Activated naive CD8-positive, alpha-beta T cell treated with anti-CD3 and anti-CD28 coated beads, Interleukin-2, amount 10 ng/mL, durations not matched to agents 7 days and 5 days (primary cell): Measurements from ENCODE around the gene TOM1L1. TPM values are rescaled to one million over a fixed set of nuclear protein-coding genes. Genes with fewer than 3 reads are reported as not detected.

Source experiments
- ATAC-seq: fragments of 150-1000 bp; cut with Tn5 transposase; one replicate; pipeline ENCODE4 v1.10.0; 2021; ENCODE audit warnings: low read depth, moderate library complexity
- POLR2A ChIA-PET: fragments of 350-600 bp; sonication (Branson Sonifier 250); formaldehyde crosslinking; loops from one replicate; lab custom pipeline; 2021; ENCODE audit warnings: antibody characterized with exemption; lab: Charles Lee
- DNase-seq: peaks from one replicate; pipeline ENCODE4 v3.0.0; 2021
- H3K27ac Mint-ChIP-seq: one replicate; pipeline ENCODE4 v1.8.0; 2022; ENCODE audit warnings: mild to moderate bottlenecking, mixed read lengths
- H3K27me3 Mint-ChIP-seq: one replicate; pipeline ENCODE4 v1.8.0; 2022; ENCODE audit warnings: mild to moderate bottlenecking, moderate library complexity, mixed read lengths
- H3K36me3 Mint-ChIP-seq: one replicate; pipeline ENCODE4 v1.8.0; 2021; ENCODE audit warnings: mild to moderate bottlenecking, mixed read lengths
- H3K4me1 Mint-ChIP-seq: one replicate; pipeline ENCODE4 v1.8.0; 2021; ENCODE audit warnings: mixed read lengths
- H3K4me3 Mint-ChIP-seq: one replicate; pipeline ENCODE4 v1.8.0; 2022; ENCODE audit warnings: mild to moderate bottlenecking, moderate library complexity, mixed read lengths
- H3K9me3 Mint-ChIP-seq: one replicate; pipeline ENCODE4 v1.8.0; 2021; ENCODE audit warnings: mixed read lengths
- total RNA-seq, 2 experiments: library from RNA; stranded (reverse); gene quantifications; one replicate each; pipeline ENCODE4 v1.2.3, GENCODE V29; 2021

The TOM1L1 gene
- total RNA-seq, 2 experiments from 2014 or later, result not detected

GRCh38 chr17:54944796-54945195 lies 44.1 kb downstream of the TOM1L1 start:
- DNase-seq (no peak), ATAC-seq (no peak)
- Mint-ChIP-seq H3K4me1 (peaks cover 20% of the 10 kb centered on the region), H3K36me3 (no peaks in the 10 kb centered on the region), H3K4me3 (no peak overlapping the region), H3K9me3 (no peaks in the 10 kb centered on the region), H3K27me3 (peaks cover 7% of the 10 kb centered on the region), H3K27ac (no peak overlapping the region)
- POLR2A ChIA-PET, result no interaction called here

GRCh38 chr17:54945231-54945630 lies 44.6 kb downstream of the TOM1L1 start:
- POLR2A ChIA-PET, result no interaction called here
- ATAC-seq, result no peak
- no peak overlapping the region for H3K27ac Mint-ChIP-seq
- H3K4me1 Mint-ChIP-seq, result peaks cover 20% of the 10 kb centered on the region
- no peak for DNase-seq
- no peaks in the 10 kb centered on the region for H3K9me3 Mint-ChIP-seq
- H3K36me3 Mint-ChIP-seq, result no peaks in the 10 kb centered on the region
- peaks cover 7% of the 10 kb centered on the region for H3K27me3 Mint-ChIP-seq
- H3K4me3 Mint-ChIP-seq, result no peak overlapping the region

- POLR2A ChIA-PET, result no interaction called here
- Mint-ChIP-seq H3K4me1 (peaks cover 20% of the 10 kb centered on the region), H3K27me3 (peaks cover 7% of the 10 kb centered on the region), H3K4me3 (no peak overlapping the region), H3K9me3 (no peaks in the 10 kb centered on the region), H3K27ac (no peak overlapping the region), H3K36me3 (no peaks in the 10 kb centered on the region)
- no peak for ATAC-seq
- no peak for DNase-seq
These were observed 45.0 kb downstream of the TOM1L1 start for GRCh38 chr17:54945671-54946070.

- H3K4me3 Mint-ChIP-seq, result no peak overlapping the region
These were observed 46.7 kb downstream of the TOM1L1 start for GRCh38 chr17:54947396-54947795.

GRCh38 chr17:54948380-54948779 lies 47.7 kb downstream of the TOM1L1 start:
- no peak overlapping the region for H3K27ac Mint-ChIP-seq
- ATAC-seq, result no peak
- peaks cover 7% of the 10 kb centered on the region for H3K27me3 Mint-ChIP-seq
- H3K9me3 Mint-ChIP-seq, result no peaks in the 10 kb centered on the region
- POLR2A ChIA-PET, result no interaction called here
- H3K36me3 Mint-ChIP-seq, result no peaks in the 10 kb centered on the region
- no peak for DNase-seq
- H3K4me3 Mint-ChIP-seq, result no peak overlapping the region
- H3K4me1 Mint-ChIP-seq, result peaks cover 20% of the 10 kb centered on the region

More at GRCh38 chr17:54947396-54947795, 46.7 kb downstream of the TOM1L1 start:
- Mint-ChIP-seq H3K36me3 (no peaks in the 10 kb centered on the region), H3K27ac (no peak overlapping the region), H3K27me3 (peaks cover 7% of the 10 kb centered on the region), H3K9me3 (no peaks in the 10 kb centered on the region), H3K4me1 (peaks cover 20% of the 10 kb centered on the region)
- DNase-seq (no peak), ATAC-seq (no peak)
- POLR2A ChIA-PET, result no interaction called here

- peaks cover 3% of the 10 kb centered on the region for H3K36me3 Mint-ChIP-seq
- POLR2A ChIA-PET, result no interaction called here
- no peaks in the 10 kb centered on the region for H3K9me3 Mint-ChIP-seq
- ATAC-seq (no peak), DNase-seq (no peak)
- peaks cover under 1% of the 10 kb centered on the region for H3K27me3 Mint-ChIP-seq
- peaks cover 15% of the 10 kb centered on the region for H3K4me1 Mint-ChIP-seq
- no peak overlapping the region for H3K4me3 Mint-ChIP-seq
- H3K27ac Mint-ChIP-seq, result no peak overlapping the region
These were observed 49.5 kb downstream of the TOM1L1 start for GRCh38 chr17:54950116-54950515.

GRCh38 chr17:54951286-54951685 lies 50.6 kb downstream of the TOM1L1 start:
- H3K27me3 Mint-ChIP-seq, result no peaks in the 10 kb centered on the region
- peaks cover 9% of the 10 kb centered on the region for H3K4me1 Mint-ChIP-seq
- POLR2A ChIA-PET, result no interaction called here

GRCh38 chr17:54956791-54957190 lies 56.1 kb downstream of the TOM1L1 start:
- no peak for DNase-seq
- H3K27ac Mint-ChIP-seq, result no peak overlapping the region
- peaks cover 23% of the 10 kb centered on the region for H3K36me3 Mint-ChIP-seq
- H3K27me3 Mint-ChIP-seq, result no peaks in the 10 kb centered on the region
- ATAC-seq, result no peak
- no peaks in the 10 kb centered on the region for H3K9me3 Mint-ChIP-seq
- POLR2A ChIA-PET, result no interaction called here
- H3K4me3 Mint-ChIP-seq, result no peak overlapping the region
- H3K4me1 Mint-ChIP-seq, result no peaks in the 10 kb centered on the region

More at GRCh38 chr17:54951286-54951685, 50.6 kb downstream of the TOM1L1 start:
- Mint-ChIP-seq H3K27ac (no peak overlapping the region), H3K9me3 (no peaks in the 10 kb centered on the region), H3K36me3 (peaks cover 3% of the 10 kb centered on the region), H3K4me3 (no peak overlapping the region)
- no peak for DNase-seq
- no peak for ATAC-seq

GRCh38 chr17:54967621-54968261 lies 67.1 kb downstream of the TOM1L1 start:
- no peak for DNase-seq
- POLR2A ChIA-PET, result interaction anchor here (0.6 to 1.2 kb wide), 3 partner anchors 452 to 532 kb away, joined by 3 to 4 read pairs (median 3); no protein-coding TSS in a partner anchor
- H3K27me3 Mint-ChIP-seq, result no peaks in the 10 kb centered on the region

GRCh38 chr17:54968262-54968987 lies 67.8 kb downstream of the TOM1L1 start, which contains the start of the genes COX11 and STXBP4:
Gene COX11 (minus strand): TSS chr17:54968654. CDS start chr17:54968646, 8 bp downstream.
Gene STXBP4 (plus strand): TSS chr17:54968765. CDS start chr17:54986220, 17,455 bp downstream.
- Mint-ChIP-seq H3K27me3 (no peaks in the 10 kb centered on the region), H3K27ac (no peak within 1 kb of the TSS), H3K9me3 (no peaks in the 10 kb centered on the region), H3K4me1 (peaks cover 24% of the 10 kb centered on the region), H3K36me3 (peaks cover 10% of the 10 kb centered on the region), H3K4me3 (no peak within 1 kb of the TSS)
- ATAC-seq (peak; percentile 96), DNase-seq (peak; percentile 95)
- POLR2A ChIA-PET, result interaction anchor here (0.6 to 1.8 kb wide), 4 partner anchors 11 to 531 kb away, joined by 3 to 5 read pairs (median 4); no protein-coding TSS in a partner anchor

More at GRCh38 chr17:54967621-54968261, 67.1 kb downstream of the TOM1L1 start:
- H3K4me3 Mint-ChIP-seq, result no peak overlapping the region
- H3K36me3 Mint-ChIP-seq, result peaks cover 11% of the 10 kb centered on the region
- peaks cover 23% of the 10 kb centered on the region for H3K4me1 Mint-ChIP-seq
- H3K9me3 Mint-ChIP-seq, result no peaks in the 10 kb centered on the region
- H3K27ac Mint-ChIP-seq, result no peak overlapping the region
- peak; percentile 31 for ATAC-seq

- Mint-ChIP-seq H3K27me3 (no peaks in the 10 kb centered on the region), H3K4me3 (no peak overlapping the region), H3K27ac (no peak overlapping the region), H3K4me1 (peaks cover 24% of the 10 kb centered on the region), H3K9me3 (no peaks in the 10 kb centered on the region), H3K36me3 (peaks cover 7% of the 10 kb centered on the region)
- POLR2A ChIA-PET, result interaction anchor here (0.6 to 1.8 kb wide), 2 partner anchors 11 to 295 kb away, joined by 3 to 5 read pairs; no protein-coding TSS in a partner anchor
- peak; percentile 24 for ATAC-seq
- DNase-seq, result no peak
These were observed 68.3 kb downstream of the TOM1L1 start for GRCh38 chr17:54968988-54969332.

GRCh38 chr17:54969658-54970572 lies 69.3 kb downstream of the TOM1L1 start:
- POLR2A ChIA-PET, result interaction anchor here (0.6 to 1.8 kb wide), 2 partner anchors 10 to 294 kb away, joined by 3 to 5 read pairs; no protein-coding TSS in a partner anchor
- DNase-seq, result no peak
- Mint-ChIP-seq H3K4me1 (peaks cover 24% of the 10 kb centered on the region), H3K4me3 (no peak overlapping the region), H3K27me3 (no peaks in the 10 kb centered on the region), H3K27ac (no peak overlapping the region), H3K36me3 (peaks cover 5% of the 10 kb centered on the region), H3K9me3 (no peaks in the 10 kb centered on the region)
- ATAC-seq, result no peak

- DNase-seq, result no peak
- H3K4me1 Mint-ChIP-seq, result peaks cover 23% of the 10 kb centered on the region
- H3K4me3 Mint-ChIP-seq, result no peak overlapping the region
- H3K36me3 Mint-ChIP-seq, result peaks cover 1% of the 10 kb centered on the region
- POLR2A ChIA-PET, result no interaction called here
- ATAC-seq, result no peak
- H3K9me3 Mint-ChIP-seq, result no peaks in the 10 kb centered on the region
- H3K27ac Mint-ChIP-seq, result no peak overlapping the region
- H3K27me3 Mint-ChIP-seq, result no peaks in the 10 kb centered on the region
These were observed 70.5 kb downstream of the TOM1L1 start for GRCh38 chr17:54971147-54971546.
